ENCODE results near the gene JSRP1.

- TF ChIP-seq CTCF (IDR thresholded peaks at IDR 0.05) (no peak), POLR2A (IDR thresholded peaks at IDR 0.05) (no peak), POLR2AphosphoS5 (IDR thresholded peaks at IDR 0.05) (peak in 3 of 4 donors; percentile 7 to 18 (median 13))
These were observed 26.0 kb upstream of the JSRP1 start, which contains the start of gene PEAK3 for GRCh38 chr19:2282062-2282861.

All from sigmoid colon (tissue), 4 donors.